Activated T-cell treated with anti-CD3 and anti-CD28 coated beads for 4 hours (primary cell): Measurements from ENCODE around the gene EXOC2.
"Not testable (repeated sequence)": the region's sequence is repeated elsewhere in the genome, so short reads cannot be mapped to it uniquely, and the experiment has no call there.

Experiments used
- DNase-seq: peaks from one replicate; pipeline ENCODE4 v3.0.0-alpha.2; 2020

The EXOC2 gene

GRCh38 chr6:710601-711571 lies 17.9 kb upstream of the EXOC2 start:
- peak; percentile 46 for DNase-seq

- no peak for DNase-seq
Measured at GRCh38 chr6:709471-710056, 16.6 kb upstream of the EXOC2 start.

- DNase-seq = no peak
Measured at GRCh38 chr6:708237-708598, 15.3 kb upstream of the EXOC2 start.

GRCh38 chr6:707576-708236 lies 14.8 kb upstream of the EXOC2 start:
- no peak for DNase-seq

- DNase-seq = no peak
Measured at GRCh38 chr6:706819-707381, 14.0 kb upstream of the EXOC2 start.

GRCh38 chr6:706146-706545 lies 13.2 kb upstream of the EXOC2 start:
- no peak for DNase-seq

- DNase-seq = no peak
Measured at GRCh38 chr6:705047-705446, 12.1 kb upstream of the EXOC2 start.

GRCh38 chr6:704046-704445 lies 11.1 kb upstream of the EXOC2 start:
- DNase-seq = no peak

- no peak for DNase-seq
Measured at GRCh38 chr6:703552-703951, 10.6 kb upstream of the EXOC2 start.

GRCh38 chr6:701700-702479 lies 9.0 kb upstream of the EXOC2 start:
- no peak for DNase-seq

GRCh38 chr6:701215-701614 lies 8.3 kb upstream of the EXOC2 start:
- no peak for DNase-seq

GRCh38 chr6:700490-700889 lies 7.6 kb upstream of the EXOC2 start:
- DNase-seq = no peak

GRCh38 chr6:699319-699718 lies 6.4 kb upstream of the EXOC2 start:
- DNase-seq = no peak

GRCh38 chr6:694431-695126 lies 1.6 kb upstream of the EXOC2 start:
- DNase-seq = not testable (repeated sequence)

- no peak for DNase-seq
Measured at GRCh38 chr6:693723-694009, 727 bp upstream of the EXOC2 start.

- peak; percentile 64 for DNase-seq
Measured at GRCh38 chr6:692356-692851, 535 bp downstream of the EXOC2 start.

- DNase-seq = no peak
Measured at GRCh38 chr6:689223-689622, 3.7 kb downstream of the EXOC2 start.

GRCh38 chr6:686497-686896 lies 6.4 kb downstream of the EXOC2 start:
- no peak for DNase-seq

- DNase-seq = no peak
Measured at GRCh38 chr6:684831-685636, 7.9 kb downstream of the EXOC2 start.

- DNase-seq = no peak
Measured at GRCh38 chr6:683742-684440, 9.0 kb downstream of the EXOC2 start.
